Ishikawa (cell line): ENCODE results near the gene HOXC9.

ENCODE experiments used
- CEBPB ChIP-seq: IDR thresholded peaks from 2 replicates; pipeline ENCODE4 v1.6.1; 2012
- CREB1 ChIP-seq: IDR thresholded peaks from 2 replicates; pipeline ENCODE4 v1.6.1; 2012; ENCODE audit warnings: low read depth
- EGR1 ChIP-seq: IDR thresholded peaks from 2 replicates; pipeline ENCODE4 v1.6.1; 2012
- EP300 ChIP-seq: IDR thresholded peaks from 2 replicates; pipeline ENCODE4 v1.6.1; 2012; ENCODE audit warnings: borderline replicate concordance
- FOXM1 ChIP-seq: IDR thresholded peaks from 2 replicates; pipeline ENCODE4 v1.6.1; 2012; ENCODE audit warnings: low read depth, borderline replicate concordance
- NFIC ChIP-seq: IDR thresholded peaks from 2 replicates; pipeline ENCODE4 v1.6.1; 2012
- RAD21 ChIP-seq: IDR thresholded peaks from 2 replicates; pipeline ENCODE4 v1.6.1; 2012; ENCODE audit warnings: low read depth
- TAF1 ChIP-seq: IDR thresholded peaks from 2 replicates; pipeline ENCODE4 v1.6.1; 2012; ENCODE audit warnings: low read depth, mild to moderate bottlenecking
- TCF12 ChIP-seq: IDR thresholded peaks from 2 replicates; pipeline ENCODE4 v1.6.1; 2012; ENCODE audit warnings: low read depth
- TEAD4 ChIP-seq: IDR thresholded peaks from 2 replicates; pipeline ENCODE4 v1.6.1; 2012
- YY1 ChIP-seq: IDR thresholded peaks from 2 replicates; pipeline ENCODE4 v1.6.1; 2012; ENCODE audit warnings: low read depth
- ZBTB7A ChIP-seq: IDR thresholded peaks from 2 replicates; pipeline ENCODE4 v1.6.1; 2012; ENCODE audit warnings: low read depth
- TF ChIP-seq, protein P1 (sequence below): IDR thresholded peaks from 2 replicates; pipeline ENCODE4 v1.6.1; 2012
- TF ChIP-seq, protein P2 (sequence below): IDR thresholded peaks from 2 replicates; pipeline ENCODE4 v1.6.1; 2012
- TF ChIP-seq, protein P3 (sequence below): IDR thresholded peaks from 2 replicates; pipeline ENCODE4 v1.6.1; 2012; ENCODE audit warnings: low read depth, mild to moderate bottlenecking

Gene HOXC9

DNA sequence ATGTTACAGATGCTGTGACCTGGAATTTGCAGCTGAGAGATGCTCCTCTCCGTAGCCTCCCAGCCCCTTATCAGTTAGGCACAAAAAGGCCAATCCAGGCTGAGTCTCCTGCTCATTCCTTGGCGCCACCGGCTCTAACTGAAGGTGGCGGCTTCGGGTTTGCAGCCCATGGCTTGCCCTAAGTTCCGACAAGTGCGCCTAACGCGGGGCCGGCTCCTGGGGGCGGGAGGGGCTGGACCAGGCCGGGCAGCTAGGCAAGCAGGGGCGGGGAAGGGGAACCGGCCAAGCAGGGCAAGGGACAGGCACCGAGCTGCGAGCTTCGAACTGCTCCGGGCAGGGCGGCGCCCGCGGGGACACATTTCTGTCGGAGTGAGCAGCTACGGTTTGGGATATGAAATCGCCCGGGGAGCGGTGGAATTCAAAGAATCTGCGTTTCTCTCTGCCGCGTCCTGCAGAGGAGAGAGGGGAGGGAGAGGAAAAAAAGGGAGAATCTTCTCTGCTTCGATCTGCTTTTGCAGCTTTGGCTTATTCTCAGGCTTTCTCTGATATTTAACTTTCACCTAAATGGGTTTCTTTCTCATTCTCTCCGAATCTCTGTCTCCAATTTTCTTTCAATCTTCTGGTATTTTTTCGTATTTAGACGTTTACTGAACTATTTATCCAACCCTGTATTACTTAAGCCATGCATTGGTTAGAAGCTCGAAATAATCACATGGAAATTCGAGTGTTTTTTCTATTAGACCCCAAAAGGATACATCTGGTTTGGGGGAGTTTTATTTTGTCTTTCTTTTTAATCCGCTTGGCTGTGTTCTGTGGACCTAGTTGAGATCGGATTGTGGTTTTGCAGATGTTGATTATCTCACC lies 46.9 kb upstream of the HOXC9 start:
- TF ChIP-seq TEAD4 (peak; percentile 69), EGR1 (no peak)

DNA sequence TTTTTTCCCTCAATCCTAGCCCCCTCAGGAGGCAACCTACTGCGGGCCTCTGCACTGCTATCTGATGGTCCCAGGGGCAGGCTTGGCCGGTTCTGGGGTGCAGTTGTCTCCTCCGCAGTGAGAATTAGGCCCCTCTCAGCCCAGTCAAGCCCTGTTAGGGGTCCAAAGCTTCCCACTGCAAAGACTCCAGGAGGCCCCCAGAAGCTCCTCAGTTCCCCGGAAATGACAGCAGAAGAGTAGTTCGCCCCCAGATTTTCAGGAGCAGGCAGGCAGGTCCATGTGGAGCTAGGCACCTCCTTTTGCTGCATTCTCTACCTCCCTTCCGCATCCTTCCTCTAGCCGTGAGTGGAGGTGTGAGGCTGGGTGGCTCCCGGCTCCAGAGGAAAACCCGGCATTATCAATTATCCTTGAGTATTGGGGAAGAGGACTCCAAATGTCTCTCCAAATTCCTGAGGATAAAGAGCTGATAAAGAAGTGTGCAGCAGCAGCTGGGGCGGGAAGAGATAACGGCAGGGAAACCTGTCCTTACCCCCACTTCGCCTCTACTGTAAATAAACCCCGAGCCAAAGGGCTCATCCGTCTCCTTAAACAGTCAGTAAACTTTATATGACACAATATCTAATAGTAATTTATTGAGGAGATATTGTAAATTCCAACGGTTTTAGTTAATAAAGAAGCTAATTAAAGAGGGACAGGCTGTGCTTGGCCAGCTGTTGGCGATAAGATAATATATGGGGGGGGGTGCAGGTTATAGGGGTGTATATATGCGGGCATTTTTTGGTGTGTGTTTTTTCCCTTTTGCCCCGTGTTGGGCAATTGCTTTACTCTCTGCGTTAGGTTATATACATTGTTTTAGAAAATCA lies 45.9 kb upstream of the HOXC9 start:
- TF ChIP-seq TAF1: no peak
- no peak for TF ChIP-seq CREB1
- TF ChIP-seq TCF12: no peak
- TF ChIP-seq TEAD4: no peak
- TF ChIP-seq, protein P1, sequence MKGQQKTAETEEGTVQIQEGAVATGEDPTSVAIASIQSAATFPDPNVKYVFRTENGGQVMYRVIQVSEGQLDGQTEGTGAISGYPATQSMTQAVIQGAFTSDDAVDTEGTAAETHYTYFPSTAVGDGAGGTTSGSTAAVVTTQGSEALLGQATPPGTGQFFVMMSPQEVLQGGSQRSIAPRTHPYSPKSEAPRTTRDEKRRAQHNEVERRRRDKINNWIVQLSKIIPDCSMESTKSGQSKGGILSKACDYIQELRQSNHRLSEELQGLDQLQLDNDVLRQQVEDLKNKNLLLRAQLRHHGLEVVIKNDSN: no peak

DNA sequence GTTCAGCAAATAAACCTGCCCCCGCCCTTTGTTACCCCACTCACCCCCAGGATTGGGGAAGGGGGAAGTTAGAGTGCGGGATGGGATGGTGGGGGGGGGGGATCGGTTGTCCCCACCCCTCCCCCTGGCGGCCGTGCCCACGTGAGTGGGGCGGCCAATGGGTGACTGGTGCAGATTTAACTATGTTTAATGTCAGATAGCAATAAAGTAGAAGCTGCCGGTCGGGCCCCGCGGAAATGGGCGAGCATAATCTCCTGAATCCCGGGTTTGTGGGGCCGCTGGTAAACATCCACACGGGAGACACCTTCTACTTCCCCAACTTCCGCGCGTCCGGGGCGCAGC lies 45.3 kb upstream of the HOXC9 start, which contains the start of gene HOXC12:
Gene HOXC12 (plus strand): TSS at position 210 of the 342 bp plus-strand sequence. CDS start 27 bp downstream, at position 237.
- TF ChIP-seq TCF12 (no peak), RAD21 (no peak), EP300 (no peak), ZBTB7A (no peak), CREB1 (no peak), TAF1 (no peak), EGR1 (no peak), CEBPB (no peak), NFIC (no peak), YY1 (no peak), FOXM1 (no peak), TEAD4 (no peak)
- TF ChIP-seq, protein P2, sequence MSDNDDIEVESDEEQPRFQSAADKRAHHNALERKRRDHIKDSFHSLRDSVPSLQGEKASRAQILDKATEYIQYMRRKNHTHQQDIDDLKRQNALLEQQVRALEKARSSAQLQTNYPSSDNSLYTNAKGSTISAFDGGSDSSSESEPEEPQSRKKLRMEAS: no peak
- TF ChIP-seq, protein P3, sequence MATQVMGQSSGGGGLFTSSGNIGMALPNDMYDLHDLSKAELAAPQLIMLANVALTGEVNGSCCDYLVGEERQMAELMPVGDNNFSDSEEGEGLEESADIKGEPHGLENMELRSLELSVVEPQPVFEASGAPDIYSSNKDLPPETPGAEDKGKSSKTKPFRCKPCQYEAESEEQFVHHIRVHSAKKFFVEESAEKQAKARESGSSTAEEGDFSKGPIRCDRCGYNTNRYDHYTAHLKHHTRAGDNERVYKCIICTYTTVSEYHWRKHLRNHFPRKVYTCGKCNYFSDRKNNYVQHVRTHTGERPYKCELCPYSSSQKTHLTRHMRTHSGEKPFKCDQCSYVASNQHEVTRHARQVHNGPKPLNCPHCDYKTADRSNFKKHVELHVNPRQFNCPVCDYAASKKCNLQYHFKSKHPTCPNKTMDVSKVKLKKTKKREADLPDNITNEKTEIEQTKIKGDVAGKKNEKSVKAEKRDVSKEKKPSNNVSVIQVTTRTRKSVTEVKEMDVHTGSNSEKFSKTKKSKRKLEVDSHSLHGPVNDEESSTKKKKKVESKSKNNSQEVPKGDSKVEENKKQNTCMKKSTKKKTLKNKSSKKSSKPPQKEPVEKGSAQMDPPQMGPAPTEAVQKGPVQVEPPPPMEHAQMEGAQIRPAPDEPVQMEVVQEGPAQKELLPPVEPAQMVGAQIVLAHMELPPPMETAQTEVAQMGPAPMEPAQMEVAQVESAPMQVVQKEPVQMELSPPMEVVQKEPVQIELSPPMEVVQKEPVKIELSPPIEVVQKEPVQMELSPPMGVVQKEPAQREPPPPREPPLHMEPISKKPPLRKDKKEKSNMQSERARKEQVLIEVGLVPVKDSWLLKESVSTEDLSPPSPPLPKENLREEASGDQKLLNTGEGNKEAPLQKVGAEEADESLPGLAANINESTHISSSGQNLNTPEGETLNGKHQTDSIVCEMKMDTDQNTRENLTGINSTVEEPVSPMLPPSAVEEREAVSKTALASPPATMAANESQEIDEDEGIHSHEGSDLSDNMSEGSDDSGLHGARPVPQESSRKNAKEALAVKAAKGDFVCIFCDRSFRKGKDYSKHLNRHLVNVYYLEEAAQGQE: no peak
- TF ChIP-seq, protein P1: no peak

DNA sequence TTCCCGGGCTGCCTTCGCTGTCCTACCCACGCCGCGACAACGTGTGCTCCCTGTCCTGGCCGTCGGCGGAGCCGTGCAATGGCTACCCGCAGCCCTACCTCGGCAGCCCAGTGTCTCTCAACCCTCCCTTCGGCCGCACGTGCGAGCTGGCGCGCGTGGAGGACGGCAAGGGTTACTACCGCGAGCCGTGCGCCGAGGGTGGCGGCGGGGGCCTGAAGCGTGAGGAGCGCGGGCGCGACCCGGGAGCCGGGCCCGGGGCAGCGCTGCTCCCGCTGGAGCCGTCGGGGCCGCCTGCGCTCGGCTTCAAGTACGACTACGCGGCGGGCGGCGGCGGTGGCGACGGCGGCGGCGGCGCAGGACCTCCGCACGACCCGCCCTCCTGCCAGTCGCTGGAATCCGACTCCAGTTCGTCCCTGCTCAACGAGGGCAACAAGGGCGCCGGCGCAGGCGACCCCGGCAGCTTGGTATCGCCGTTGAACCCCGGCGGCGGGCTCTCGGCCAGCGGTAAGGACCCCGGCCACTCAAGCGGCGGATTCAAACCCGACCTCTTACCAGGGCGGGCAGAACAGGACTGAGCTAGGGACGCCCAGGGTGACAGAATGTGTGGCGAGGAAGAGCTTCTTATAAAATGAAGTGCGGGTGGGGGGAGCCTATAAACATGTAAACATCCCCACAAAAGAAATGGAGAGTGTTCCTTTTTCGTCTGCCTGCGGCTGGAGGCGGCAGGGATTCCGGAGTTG lies 44.8 kb upstream of the HOXC9 start:
- TF ChIP-seq TAF1 (no peak), TEAD4 (no peak), YY1 (no peak), TCF12 (no peak), FOXM1 (no peak), CREB1 (no peak), NFIC (no peak), CEBPB (no peak), RAD21 (no peak), EGR1 (no peak), EP300 (no peak)
- TF ChIP-seq, protein P1: no peak
- TF ChIP-seq, protein P2: no peak
- TF ChIP-seq, protein P3: no peak

DNA sequence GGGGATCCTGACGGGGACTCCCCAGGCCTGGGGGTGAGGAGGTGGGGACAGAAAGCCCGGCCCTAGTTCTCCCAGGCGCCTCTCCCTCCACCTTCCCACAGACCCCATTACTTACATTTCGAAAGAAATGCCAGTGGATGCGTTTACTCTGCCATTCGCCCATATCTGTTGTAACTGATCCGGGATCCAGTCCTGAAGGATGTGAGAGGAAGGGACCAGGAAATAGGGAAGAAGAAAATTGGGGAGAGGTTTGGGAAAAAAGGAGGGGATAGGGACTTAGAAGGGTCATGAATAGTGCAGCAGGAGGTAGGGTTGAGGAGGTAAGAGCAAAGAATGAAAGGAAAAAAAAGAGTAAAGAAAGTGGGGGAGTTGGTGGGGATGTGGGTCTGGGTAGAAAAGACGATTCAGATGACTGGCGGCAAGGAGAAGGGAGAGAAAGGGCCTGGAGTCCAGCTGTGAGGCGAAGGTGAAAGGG lies 44.1 kb upstream of the HOXC9 start:
- TF ChIP-seq FOXM1: no peak
- TF ChIP-seq, protein P2: no peak
